SJSA1 (cell line): ENCODE results near the gene RNF123. TPM values are rescaled to one million over a fixed set of nuclear protein-coding genes. Genes with fewer than 3 reads are reported as not detected.

Experiments used
- DNase-seq, 2 experiments: peaks; one replicate each; pipeline ENCODE4 v3.0.0-alpha.2; 2015 to 2020; ENCODE audit warnings: low spot score in 2 of 2, low read depth in 1 of 2
- H3K27ac ChIP-seq: fragments of 250-450 bp; sonication (Bioruptor Pico); 2 replicates; pipeline ENCODE4 v1.5.1; 2020; ENCODE audit warnings: mild to moderate bottlenecking, moderate library complexity
- H3K27me3 ChIP-seq: fragments of 250-450 bp; sonication (Bioruptor Pico); replicated peaks from 2 replicates; pipeline ENCODE4 v1.5.1; 2020; ENCODE audit warnings: mild to moderate bottlenecking, moderate library complexity
- H3K36me3 ChIP-seq: fragments of 250-450 bp; sonication (Bioruptor Pico); 2 replicates; pipeline ENCODE4 v1.5.1; 2020; ENCODE audit warnings: mild to moderate bottlenecking
- H3K4me1 ChIP-seq: fragments of 250-450 bp; sonication (Bioruptor Pico); replicated peaks from 2 replicates; pipeline ENCODE4 v1.6.1; 2021; ENCODE audit warnings: mild to moderate bottlenecking
- H3K4me3 ChIP-seq: fragments of 250-450 bp; sonication (Bioruptor Pico); 2 replicates; pipeline ENCODE4 v1.5.1; 2020; ENCODE audit warnings: mild to moderate bottlenecking
- H3K9me3 ChIP-seq: fragments of 250-450 bp; sonication (Bioruptor Pico); replicated peaks from 2 replicates; pipeline ENCODE4 v1.5.1; 2020; ENCODE audit warnings: mild to moderate bottlenecking
- total RNA-seq: library from RNA; depleted of rRNA; stranded (reverse); fragments of >200 nt; shearing (Covaris generic); gene quantifications from 2 replicates; pipeline ENCODE4 v1.2.3, GENCODE V29; 2014

Gene RNF123
- total RNA-seq, 1 experiment from 2014 or later, result 17.1 TPM

DNA sequence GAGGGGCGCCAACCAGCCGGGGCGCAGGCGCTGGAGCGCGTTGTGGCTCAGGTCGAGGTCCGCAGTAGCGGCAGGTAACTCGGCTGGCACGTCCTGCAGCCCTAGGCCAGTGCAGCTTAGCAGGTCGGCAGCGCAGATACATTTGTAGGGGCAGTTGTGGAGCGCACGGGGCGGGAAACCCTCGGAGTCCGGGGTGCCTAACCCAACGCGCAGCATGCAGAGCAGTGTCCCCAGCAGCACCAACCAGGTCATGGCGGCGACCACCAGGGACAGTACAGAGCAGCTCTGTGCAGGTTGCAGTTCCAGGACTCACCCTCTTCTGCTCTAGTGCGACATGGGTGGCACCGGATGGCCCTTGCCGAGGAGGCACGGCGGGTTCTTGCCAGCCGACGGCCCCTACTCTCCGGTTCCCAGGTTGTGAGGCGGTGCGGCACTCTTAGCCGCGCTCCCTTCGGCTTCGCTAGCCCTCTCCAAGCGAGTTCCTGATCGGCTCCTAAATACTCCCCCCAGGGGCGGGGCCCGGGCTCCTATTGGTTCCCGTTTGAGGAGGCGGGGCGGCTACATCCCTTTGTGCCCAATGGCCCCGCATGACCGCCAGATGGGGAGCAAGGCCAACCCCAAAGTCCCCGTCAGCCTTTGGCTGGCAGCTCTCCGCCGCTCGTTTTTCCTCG is 30.0 kb downstream of the RNF123 start, which contains the start of gene AMIGO3:
TSS of gene AMIGO3 (minus strand) at position 471 of the 671 bp plus-strand sequence. CDS start at position 252, 219 bp downstream.
- peaks cover 26% of the 10 kb centered on the region for H3K4me1 ChIP-seq
- H3K9me3 ChIP-seq, result no peaks in the 10 kb centered on the region; the same call in 1 of the 2 replicates
- H3K27me3 ChIP-seq, result no peaks in the 10 kb centered on the region
- DNase-seq, result peak; percentile 88 to 91
- peak within 1 kb of the TSS; percentile 39 for H3K4me3 ChIP-seq
- peaks cover 60% of the 10 kb centered on the region for H3K36me3 ChIP-seq
- H3K27ac ChIP-seq, result no peak within 1 kb of the TSS

DNA sequence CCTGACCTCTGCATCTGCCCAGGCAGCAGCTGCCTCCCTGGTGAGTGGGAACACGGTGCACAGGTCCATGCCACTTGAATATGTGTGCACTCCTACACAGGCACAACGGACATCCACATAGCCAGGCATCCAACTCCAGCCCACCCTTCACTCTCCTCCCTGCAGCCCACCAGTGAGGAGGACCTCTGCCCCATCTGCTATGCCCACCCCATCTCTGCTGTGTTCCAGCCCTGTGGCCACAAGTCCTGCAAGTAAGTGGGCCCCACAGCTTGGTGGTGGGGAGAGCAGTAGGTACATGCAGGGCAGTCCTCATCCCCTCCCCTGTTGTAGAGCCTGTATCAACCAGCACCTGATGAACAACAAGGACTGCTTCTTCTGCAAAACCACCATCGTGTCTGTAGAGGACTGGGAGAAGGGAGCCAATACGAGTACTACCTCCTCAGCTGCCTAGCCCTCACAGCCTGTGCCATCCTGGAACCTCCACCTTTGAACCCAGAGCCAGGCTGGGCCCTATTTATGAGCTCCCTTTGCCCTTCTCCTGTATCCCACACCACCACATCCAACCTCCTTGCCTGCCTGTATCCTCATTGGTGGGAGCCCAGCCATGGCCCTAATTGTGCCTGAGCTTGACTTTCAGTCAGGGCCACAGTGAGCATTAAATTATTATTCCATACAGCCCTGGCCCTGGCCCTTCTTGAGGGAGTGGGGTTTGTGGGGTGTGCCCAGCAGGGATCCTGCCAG is 31.7 kb downstream of the RNF123 start:
- H3K4me3 ChIP-seq, result no peak overlapping the region
- H3K27me3 ChIP-seq, result no peaks in the 10 kb centered on the region
- no peak for DNase-seq
- H3K36me3 ChIP-seq, result peaks cover 60% of the 10 kb centered on the region
- H3K4me1 ChIP-seq, result peaks cover 31% of the 10 kb centered on the region
- no peak overlapping the region for H3K27ac ChIP-seq
- no peaks in the 10 kb centered on the region; the same call in 1 of the 2 replicates for H3K9me3 ChIP-seq

DNA sequence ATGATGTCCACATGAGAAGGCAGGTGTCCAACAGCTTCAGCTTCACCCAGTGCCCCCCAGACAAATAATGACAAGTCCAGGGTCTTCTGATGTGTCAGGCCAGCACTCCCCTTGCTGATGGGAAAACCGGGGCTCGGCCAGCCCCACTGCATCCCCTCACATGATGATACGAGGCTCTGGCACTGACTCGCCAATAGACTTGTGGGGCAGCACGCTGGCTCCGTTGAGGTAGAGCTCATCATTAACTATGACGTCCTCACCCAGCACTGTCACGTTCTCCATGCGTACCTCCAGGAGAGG is 32.2 kb downstream of the RNF123 start:
- Histone ChIP-seq H3K4me1 (peaks cover 31% of the 10 kb centered on the region), H3K36me3 (peaks cover 62% of the 10 kb centered on the region), H3K9me3 (no peaks in the 10 kb centered on the region; the same call in 1 of the 2 replicates), H3K27me3 (no peaks in the 10 kb centered on the region), H3K4me3 (no peak overlapping the region), H3K27ac (no peak overlapping the region)
- DNase-seq, result no peak

DNA sequence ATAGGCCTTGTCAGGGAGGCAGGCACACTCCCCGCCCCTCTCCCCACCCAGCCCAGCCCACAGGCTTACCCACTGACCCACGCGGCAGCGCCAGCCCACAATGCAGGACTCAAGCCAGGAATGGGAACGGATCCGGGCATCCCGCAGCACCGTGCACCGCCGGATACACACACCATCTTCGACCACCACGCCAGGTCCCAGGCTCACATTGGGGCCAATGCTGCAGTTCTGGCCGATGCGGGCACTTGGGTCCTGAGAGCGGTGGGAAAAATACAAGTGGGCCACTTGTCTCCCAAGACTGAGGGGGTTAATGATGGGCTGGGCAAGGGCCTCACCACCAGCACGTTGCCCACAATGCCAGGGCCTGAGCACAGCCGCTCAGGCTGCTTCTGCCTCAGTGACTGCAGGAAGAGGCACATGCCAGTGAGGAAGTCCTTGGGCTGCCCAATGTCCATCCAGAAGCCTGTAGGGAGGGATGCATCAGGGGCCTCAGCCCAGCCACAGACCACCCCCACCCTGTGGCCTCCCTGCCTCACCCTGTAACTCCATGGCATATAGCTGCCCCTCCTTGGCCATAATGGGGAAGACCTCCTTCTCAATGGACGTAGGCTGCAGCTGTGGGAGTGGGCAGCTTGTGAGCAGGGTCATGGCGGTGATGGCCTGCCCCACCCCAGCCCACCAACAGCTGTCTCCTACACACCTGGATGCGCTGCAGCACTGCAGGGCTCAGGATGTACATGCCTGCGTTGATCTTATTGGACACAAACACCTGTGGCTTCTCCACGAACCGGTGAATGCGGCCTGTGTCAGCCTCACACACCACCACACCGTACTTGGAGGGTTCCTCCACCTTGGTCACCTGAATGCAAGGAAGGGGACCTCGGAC is 32.8 kb downstream of the RNF123 start:
- peaks cover 31% of the 10 kb centered on the region for H3K4me1 ChIP-seq
- no peak overlapping the region for H3K27ac ChIP-seq
- no peaks in the 10 kb centered on the region for H3K27me3 ChIP-seq
- no peaks in the 10 kb centered on the region; the same call in 1 of the 2 replicates for H3K9me3 ChIP-seq
- DNase-seq, result no peak
- H3K4me3 ChIP-seq, result peak overlapping the region; percentile 93; the same call in 1 of the 2 replicates
- peaks cover 62% of the 10 kb centered on the region for H3K36me3 ChIP-seq

GRCh38 chr3:49722896-49723295 is 33.5 kb downstream of the RNF123 start:
- Histone ChIP-seq H3K9me3 (no peaks in the 10 kb centered on the region; the same call in 1 of the 2 replicates), H3K4me3 (peak overlapping the region; percentile 93), H3K27me3 (no peaks in the 10 kb centered on the region), H3K36me3 (peaks cover 69% of the 10 kb centered on the region), H3K4me1 (peaks cover 31% of the 10 kb centered on the region), H3K27ac (peak overlapping the region; percentile 84)
- no peak for DNase-seq

- Histone ChIP-seq H3K9me3 (no peaks in the 10 kb centered on the region; the same call in 1 of the 2 replicates), H3K27me3 (no peaks in the 10 kb centered on the region), H3K4me3 (peak overlapping the region; percentile 93), H3K36me3 (peaks cover 70% of the 10 kb centered on the region), H3K4me1 (peaks cover 31% of the 10 kb centered on the region), H3K27ac (peak overlapping the region; percentile 84)
- peak in 1 of 2 experiments; percentile 50 for DNase-seq
Observed at GRCh38 chr3:49723296-49723627, 33.9 kb downstream of the RNF123 start.

DNA sequence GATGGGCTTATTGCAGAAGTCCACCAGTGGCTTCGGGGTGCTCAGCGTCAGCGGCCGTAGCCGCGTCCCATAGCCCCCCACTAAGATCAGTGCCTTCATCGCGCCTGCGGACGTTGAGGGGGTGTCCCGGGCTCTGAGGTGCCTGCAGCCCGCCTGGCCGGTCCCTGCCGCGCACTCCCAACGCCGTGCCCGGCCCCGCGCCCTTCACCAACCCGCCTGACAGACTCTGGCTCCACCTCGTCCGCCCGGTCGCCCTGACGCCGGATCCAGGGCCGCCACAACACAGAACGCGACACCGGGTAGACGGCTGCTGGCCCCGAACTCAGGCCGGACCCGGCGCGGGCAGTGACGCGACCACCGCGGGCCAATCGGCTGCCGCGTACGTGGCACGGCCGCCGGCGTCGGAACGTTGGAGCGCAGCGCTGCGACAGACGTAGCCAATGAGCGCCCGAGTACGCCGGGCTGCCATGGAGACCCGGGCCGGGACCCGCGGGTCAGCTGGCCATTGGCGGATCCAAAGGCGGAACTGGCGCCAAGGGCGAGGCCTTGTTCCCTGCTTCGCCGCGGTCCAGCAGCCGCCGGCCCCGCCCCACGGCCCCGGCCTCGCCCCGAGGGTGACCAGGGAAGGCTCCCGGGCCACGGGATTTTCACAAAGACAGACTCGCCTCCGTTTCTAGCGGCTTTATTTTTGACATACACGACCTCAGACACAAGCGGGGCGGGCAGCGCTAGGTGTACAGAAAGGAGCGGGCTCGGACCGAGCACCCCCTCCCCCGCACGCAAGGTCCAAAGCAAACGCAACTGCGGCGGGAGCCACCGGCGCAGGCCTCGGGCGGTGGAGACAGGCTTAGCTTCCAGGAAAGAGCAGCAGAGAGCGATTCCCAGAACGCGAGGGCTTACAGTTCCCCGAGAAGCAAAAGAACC is 34.5 kb downstream of the RNF123 start, which contains the start of gene GMPPB:
TSS of gene GMPPB (minus strand) at position 324 of the 924 bp plus-strand sequence. CDS start at position 99, 225 bp downstream.
- no peaks in the 10 kb centered on the region for H3K27me3 ChIP-seq
- peak; percentile 83 to 96 for DNase-seq
- H3K4me1 ChIP-seq, result peaks cover 27% of the 10 kb centered on the region
- H3K27ac ChIP-seq, result peak within 1 kb of the TSS; percentile 84
- H3K9me3 ChIP-seq, result no peaks in the 10 kb centered on the region; the same call in 1 of the 2 replicates
- peak within 1 kb of the TSS; percentile 93 for H3K4me3 ChIP-seq
- H3K36me3 ChIP-seq, result peaks cover 65% of the 10 kb centered on the region

- Histone ChIP-seq H3K36me3 (peaks cover 60% of the 10 kb centered on the region), H3K4me3 (peak overlapping the region; percentile 93), H3K9me3 (no peaks in the 10 kb centered on the region), H3K27me3 (no peaks in the 10 kb centered on the region), H3K27ac (peak overlapping the region; percentile 84), H3K4me1 (peaks cover 21% of the 10 kb centered on the region)
- no peak for DNase-seq
Observed at GRCh38 chr3:49724586-49724985, 35.2 kb downstream of the RNF123 start.

DNA sequence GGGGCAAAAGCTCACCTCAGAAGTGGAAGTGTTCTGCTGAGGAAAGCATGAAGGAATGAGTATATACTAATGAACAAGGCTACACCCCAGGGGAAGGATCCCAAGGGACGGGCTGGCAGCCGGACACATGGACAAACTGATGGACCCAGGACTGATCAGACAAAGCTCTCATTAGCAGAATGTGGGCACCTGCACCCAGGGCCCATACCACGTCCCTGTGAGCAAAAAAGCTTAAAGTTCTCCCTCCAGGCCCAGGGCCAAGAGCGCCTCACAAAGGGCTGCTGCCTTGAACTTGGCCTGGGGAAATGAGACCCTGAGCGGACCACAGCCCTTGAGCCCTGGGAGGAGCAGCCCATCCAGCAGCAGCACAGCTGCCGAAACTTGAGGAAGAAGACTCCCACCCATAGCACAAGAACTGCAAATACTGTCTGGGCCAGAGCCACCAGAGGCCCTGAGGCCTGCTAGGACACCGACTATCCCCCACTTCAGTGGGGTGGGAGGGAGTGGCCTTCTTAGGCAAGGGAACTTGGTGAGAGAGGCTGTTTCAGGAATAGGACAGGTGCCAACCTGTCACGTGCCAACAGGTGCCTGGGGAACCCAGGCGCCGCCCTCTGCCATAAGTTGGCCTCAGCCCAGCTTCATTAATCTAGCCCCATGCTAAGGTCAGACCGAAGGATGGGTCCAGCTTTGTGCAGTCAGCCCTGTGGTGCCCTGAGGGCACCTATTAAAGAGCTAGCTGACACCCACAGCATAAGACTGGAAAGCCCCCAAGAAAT is 36.7 kb downstream of the RNF123 start:
- no peak for DNase-seq
- H3K4me3 ChIP-seq, result no peak overlapping the region
- peaks cover 54% of the 10 kb centered on the region for H3K36me3 ChIP-seq
- no peak overlapping the region for H3K27ac ChIP-seq
- no peaks in the 10 kb centered on the region for H3K27me3 ChIP-seq
- peaks cover 17% of the 10 kb centered on the region for H3K4me1 ChIP-seq
- H3K9me3 ChIP-seq, result no peaks in the 10 kb centered on the region

GRCh38 chr3:49727154-49727923 is 38.0 kb downstream of the RNF123 start:
- DNase-seq, result no peak
- peaks cover 48% of the 10 kb centered on the region for H3K36me3 ChIP-seq

GRCh38 chr3:49727924-49728361 is 38.6 kb downstream of the RNF123 start:
- peaks cover 10% of the 10 kb centered on the region for H3K4me1 ChIP-seq
- no peak for DNase-seq
- H3K27me3 ChIP-seq, result no peaks in the 10 kb centered on the region
- no peak overlapping the region for H3K4me3 ChIP-seq
- no peak overlapping the region for H3K27ac ChIP-seq
- peaks cover 46% of the 10 kb centered on the region for H3K36me3 ChIP-seq
- no peaks in the 10 kb centered on the region for H3K9me3 ChIP-seq

More at GRCh38 chr3:49727154-49727923, 38.0 kb downstream of the RNF123 start:
- Histone ChIP-seq H3K9me3 (no peaks in the 10 kb centered on the region), H3K4me1 (peaks cover 16% of the 10 kb centered on the region), H3K27me3 (no peaks in the 10 kb centered on the region), H3K4me3 (no peak overlapping the region), H3K27ac (no peak overlapping the region)
